ENCODE results near the gene LARGE1.

LARGE1 gene

DNA sequence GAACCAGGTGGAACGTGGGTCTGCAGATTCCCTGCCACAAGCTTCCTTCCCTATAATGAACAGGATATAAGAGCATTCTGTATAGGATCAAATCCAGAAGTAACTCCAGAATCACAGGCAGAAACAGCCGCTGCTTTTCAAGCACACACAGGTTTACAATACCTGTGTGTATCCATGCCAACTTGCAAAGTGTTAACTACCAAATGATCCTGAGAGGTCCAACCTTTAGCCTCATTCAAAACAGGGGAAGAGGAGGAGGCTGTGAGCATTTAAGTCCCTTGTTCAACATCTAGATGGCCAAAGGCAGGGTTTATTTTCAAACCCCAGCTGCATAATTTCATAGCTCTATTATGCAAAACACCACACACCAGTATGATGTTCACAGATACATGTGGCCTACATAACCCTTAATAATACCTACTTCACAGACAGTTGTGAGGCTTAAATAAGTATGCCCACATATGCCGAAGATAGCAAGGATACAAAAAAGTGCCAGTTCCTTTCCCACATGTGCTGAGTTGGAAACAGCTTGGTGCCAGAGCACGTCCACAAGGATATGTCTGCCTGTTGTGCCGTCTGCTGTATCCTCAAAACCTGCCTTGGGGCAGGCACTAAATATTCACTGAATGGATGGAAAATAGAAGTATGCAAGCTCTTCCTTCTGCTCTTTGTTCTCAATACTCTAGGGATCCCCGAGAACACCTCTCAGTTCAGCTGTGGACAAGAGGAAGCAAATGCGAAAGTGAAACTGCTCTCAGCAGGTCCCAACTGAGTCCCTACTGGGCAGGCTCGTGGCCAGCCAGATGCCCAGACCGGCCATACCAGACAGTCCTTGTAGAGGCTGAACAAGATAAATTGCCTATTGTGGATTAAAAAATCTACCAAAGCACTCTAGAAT, 66.8 kb downstream of the LARGE1 start:
- DNase-seq (ENCODE audit: low spot score), result no peak

DNA sequence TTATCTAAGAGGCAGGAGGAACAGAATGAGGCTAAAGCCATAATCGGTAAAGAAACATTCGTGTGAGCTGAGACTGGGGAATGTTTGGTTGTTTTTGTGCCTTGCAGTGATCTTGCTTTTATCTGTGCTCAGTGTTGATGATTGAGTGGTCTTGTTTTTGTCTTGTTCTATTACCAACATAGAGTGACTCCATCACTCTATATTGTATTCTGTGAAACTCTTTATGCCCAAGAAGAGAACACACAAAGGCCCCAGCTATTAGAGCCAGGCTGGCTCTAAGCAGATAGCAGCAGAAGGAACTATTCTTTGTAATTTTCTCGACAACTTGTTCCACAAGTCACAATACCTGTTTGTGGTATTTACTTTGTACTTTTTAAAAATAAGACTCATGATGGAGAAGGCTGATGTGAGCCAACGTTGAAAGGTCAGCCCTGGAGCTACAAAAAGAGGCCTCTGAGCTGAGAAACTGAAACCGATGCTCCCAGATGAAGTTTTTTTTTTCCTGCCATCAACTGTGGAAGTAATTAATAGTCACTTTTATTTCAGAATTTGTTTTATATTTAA, 68.4 kb downstream of the LARGE1 start:
- no peak for DNase-seq (ENCODE audit: low spot score)

DNA sequence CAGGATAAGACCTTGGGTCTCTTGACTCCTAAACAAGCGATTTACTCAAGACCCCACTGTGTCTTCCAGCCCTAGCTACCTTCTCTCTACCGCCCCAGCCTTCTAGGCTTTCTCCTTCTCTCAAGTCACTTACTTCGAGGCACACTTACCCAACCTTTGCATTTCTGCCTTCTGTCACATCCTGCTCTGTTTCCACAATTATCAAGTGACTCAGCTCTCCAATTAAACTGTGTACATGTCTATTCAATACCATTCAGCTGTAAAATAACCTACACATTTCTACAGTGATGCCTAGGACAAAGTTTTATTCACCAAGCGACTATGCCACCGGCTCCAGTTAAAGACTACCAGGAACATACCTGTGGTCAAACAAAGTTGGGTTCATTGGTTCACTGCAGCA, 69.0 kb downstream of the LARGE1 start:
- DNase-seq (ENCODE audit: low spot score), result no peak

DNA sequence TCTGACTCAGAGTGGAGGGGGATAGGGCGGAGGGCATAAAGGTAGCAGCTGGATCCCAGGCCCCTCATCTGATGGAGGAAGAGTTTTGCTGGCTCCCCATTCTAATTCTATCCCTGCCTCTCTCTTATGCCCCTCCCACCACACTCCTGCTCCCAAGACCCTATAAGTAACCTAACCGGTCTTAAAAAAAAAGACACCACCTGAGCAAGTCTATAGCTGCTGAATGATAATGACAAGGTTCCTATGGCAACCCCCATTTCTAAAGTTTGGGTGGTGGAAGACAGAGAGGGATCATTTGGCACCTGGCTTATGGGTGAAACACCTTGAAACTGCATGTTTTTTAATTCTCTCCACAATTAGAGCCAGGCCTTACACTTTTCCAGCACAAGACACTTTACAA, 69.6 kb downstream of the LARGE1 start:
- DNase-seq (ENCODE audit: low spot score), result no peak

DNA sequence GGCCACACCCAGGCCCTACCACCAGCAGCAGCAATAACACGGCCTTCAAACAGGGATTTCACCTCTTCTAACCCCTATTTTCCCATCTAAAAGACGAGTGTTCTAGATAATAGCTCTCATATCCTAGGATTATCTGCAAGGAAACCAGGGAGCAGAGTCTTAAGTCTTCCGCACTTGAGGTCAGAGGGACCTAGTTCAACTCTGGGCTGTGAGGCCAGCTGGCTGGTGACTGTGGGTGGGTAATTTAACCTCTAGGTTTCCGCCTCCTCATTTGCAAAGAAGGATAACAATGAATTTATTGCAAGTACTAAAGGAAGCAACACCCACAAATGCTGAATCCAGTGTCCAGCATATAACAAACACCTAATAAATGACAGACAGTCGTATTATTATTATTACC, 70.1 kb downstream of the LARGE1 start:
- DNase-seq (ENCODE audit: low spot score), result no peak

DNA sequence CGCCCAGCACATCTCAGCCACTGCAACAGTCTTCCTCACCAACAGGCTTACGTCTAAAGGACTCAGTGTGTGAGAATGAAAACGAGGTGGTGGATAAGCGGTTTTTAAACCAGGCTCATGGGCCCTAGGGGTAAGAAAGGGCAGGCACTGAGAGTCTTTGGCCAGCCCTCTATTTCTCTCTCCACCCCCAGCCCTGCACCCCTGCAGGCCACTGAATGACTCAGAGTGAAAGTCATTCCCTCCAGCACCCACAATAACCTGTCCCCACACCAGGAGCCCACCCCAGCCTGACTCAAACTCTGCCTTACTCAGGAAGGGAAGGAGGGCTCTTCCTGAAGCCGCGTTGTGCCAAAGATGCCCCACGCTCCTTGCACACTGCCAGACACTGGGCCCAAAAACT, 72.0 kb downstream of the LARGE1 start:
- DNase-seq (ENCODE audit: low spot score), result no peak

DNA sequence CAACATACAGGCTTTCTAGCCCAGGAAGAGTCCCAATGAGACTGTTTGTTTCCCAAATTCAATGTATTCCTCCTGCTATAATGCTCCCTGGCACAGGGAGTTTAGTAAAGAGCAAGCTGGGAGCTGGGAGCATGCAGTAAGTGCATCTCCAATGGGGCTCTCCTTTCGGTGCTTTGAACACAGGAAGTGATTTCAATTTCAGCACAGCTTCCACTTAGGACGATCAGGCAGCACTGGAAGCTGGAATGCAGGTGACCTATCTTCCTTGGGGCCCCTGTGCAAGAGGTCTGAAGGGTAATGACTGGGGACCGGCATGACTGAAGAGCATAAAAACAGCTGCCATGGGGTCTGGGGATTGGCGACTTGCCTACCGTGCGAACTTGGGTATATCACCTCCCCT, 76.0 kb downstream of the LARGE1 start:
- DNase-seq (ENCODE audit: low spot score), result no peak

DNA sequence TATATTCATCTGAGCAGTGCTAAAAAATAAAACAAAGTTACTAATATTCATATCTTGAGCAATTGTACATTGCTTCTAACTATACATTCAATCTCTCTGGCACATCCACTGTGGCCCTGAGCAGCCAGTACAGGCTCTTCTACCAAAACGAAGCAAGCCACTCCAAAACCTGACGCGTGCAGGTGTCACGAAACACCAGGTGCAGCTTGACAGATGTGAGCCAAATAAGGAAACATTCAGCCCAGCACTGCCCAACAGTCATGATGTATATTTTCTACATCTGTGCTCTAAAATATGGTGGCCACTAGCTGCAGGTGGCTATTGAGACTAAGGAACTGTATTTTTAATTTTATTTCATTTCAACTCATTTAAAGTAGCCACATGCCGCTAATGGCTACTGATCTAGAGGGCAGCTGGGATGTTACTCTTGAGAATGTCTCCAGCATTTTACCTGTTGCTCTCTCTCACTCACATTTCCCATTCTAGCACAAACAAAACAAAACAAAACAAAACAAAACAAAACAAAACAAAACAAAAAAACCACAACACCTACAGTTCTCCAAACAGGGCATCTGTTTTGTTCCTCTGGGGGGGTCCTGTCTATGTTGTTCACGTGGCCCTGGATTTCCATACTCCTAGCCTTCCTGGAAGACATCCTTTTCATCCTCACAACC, 77.7 kb downstream of the LARGE1 start:
- DNase-seq (ENCODE audit: low spot score), result no peak

DNA sequence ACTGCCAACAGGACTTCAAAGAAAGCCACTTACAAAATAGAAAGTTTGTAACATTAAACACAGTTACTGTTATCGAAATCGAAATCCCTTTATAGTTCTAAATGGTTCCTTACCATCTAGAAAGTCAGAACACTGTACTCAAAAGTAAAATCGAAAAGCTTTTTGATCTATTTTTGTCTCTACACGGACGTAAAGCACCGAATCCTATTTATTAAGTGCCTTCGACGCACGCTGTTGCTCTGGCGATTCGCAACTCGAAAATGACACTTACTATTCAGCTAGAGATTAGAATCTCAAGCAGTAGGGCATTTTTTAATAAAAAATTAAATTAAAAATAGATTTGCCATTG, 78.3 kb downstream of the LARGE1 start:
- no peak for DNase-seq (ENCODE audit: low spot score)

DNA sequence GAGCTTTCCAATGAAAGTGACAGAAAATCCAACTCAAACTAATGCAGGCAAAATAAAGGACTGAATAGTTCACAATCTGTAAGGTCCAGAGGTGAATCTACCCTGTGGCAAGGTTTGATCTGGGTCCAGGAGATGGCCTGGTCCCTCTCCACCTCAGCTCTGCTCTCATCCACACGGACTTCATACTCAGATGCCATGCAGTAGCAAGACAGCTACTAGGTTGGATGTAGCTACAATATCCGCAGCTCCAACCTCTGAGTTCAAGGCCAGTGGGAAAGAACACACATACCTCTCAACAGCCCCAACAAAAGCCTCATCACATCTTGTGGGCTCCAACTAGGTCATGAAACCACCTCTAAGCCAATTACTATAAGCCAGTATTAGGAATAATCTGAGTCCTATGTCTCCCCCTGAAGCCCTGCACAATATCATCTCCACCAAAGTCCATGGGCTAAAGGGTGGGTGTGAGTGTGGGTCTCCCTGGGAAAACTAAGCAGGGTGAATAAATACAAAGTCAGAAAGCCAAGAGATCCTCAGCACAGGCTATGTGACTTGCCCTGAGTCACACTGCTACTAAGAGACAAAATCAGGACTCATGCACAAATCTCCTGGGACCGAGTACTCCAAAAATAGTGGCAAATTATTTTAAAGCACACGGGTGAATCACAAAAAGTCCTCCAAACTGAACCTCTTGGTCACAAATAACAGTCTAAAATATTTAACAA, 78.8 kb downstream of the LARGE1 start:
- DNase-seq (ENCODE audit: low spot score), result no peak

DNA sequence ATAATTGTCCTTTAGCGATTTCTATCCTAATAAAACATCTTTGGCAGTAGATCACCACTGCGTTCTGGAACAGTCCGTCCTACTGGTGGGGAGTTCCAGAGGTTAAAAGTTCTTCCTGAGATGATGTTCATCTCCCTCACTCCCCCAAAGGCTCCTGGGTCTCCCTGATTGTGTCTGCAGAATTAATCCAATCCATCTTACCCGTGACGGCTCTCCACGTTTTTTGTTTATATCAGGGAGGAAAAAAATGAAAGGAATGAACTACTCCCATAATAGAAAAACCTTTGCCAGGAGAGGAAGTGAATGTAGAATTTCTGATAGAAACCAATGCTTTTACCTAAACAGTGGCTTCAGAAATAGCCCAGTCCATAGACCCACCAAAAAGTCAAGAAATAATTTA, 81.6 kb downstream of the LARGE1 start:
- DNase-seq (ENCODE audit: low spot score), result no peak

DNA sequence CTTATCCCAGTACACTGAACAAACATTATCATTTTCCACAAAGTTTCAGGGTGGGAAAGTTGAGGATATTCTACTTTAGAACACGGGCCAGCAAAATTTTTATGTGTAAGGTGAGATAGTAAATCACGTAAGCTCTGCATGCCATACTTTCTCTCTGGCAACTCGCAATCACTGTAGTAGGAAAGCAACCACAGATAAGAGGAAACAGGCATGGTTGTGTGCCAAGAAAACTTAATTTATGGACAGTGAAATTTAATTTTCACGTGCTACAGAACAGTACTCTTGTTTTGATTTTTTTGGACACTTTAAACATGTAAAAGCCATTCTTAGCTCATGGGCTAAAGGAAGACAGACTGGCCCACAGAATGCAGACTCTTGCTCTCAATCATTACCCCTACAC, 82.5 kb downstream of the LARGE1 start:
- no peak for DNase-seq (ENCODE audit: low spot score)

DNA sequence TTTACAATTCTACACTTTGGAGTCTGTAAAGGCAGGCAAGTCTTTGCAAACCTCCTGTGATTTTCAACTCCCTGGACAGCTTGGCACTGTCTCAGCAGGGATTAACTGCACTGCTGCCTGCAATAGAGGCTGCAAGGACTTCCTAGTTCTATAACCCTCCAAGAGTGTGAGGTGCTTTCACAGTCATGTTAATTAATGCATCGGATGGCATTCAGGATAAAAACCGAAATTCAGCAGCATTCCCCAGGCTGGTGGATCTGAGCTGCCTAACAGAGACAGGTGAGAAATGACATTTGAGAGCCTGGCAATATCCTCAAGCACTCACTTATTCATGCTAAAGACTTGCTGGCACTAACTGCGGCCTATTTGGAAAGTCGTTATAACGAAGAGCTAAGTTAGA, 85.0 kb downstream of the LARGE1 start:
- DNase-seq (ENCODE audit: low spot score), result no peak

DNA sequence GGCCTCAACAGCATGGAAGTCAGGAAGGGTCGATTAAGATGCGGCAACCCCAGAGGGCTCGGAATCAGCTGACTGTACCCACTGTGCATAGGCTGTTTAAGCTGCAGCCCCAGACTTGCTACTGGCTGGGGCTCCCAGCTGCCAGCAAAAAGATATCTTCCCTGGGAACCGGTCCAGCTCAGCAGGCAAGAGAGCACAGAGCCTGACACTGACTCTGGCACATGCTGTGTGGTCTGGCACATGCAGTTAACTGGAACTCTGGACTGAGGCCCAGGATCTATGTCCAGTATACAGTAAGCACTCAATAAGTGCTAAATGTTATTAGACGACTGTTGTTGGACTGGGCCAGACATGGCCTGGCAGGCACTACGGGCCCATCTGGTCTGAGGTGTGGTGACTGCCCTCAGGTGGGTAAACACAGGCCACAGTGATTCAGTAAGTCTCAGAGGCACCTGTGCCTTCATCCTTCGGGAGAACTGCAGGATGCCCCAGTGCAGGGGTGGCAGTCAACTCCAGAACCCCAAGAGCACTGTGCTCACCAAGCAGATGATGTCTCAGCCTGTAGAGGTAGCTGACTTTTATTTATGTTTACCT, 87.6 kb downstream of the LARGE1 start:
- DNase-seq (ENCODE audit: low spot score), result no peak

DNA sequence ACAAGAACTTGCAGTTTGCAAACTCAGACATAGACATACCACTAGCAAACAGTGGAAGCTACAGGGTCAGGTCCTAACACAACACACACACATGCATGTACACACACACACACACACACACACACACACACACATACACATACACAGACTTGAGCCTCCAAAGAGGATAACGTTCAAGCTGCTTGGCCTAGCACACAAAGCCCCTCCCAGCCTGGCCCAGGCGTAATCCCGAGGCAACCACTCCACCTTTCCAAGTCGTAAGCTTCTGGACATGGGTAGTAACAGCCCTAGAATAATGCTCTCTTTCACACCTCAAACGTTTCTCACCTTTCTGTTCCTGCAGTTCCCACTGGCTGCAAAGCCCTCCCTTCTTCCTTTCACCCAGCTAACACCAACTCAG, 88.6 kb downstream of the LARGE1 start:
- DNase-seq (ENCODE audit: low spot score), result no peak

DNA sequence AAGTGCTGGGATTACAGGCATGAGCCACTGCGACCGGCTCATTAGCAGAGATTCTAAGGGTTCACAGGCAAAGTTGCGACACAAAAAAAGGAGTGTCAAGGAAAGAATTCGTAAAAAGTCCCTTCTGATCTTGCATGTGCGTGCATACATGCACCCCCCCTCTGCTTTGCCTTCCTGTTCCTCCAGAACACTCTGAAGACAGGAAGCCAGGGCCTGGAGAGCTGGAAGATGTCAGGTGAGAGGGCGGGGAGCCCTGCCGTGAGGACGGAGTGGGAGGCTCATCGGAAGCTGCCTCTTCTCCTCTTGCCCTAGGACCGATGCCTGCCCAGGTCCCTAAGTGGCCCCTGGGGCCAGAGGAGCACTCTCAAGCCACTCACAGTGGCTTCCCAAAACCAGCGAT, 89.1 kb downstream of the LARGE1 start:
- no peak for DNase-seq (ENCODE audit: low spot score)

DNA sequence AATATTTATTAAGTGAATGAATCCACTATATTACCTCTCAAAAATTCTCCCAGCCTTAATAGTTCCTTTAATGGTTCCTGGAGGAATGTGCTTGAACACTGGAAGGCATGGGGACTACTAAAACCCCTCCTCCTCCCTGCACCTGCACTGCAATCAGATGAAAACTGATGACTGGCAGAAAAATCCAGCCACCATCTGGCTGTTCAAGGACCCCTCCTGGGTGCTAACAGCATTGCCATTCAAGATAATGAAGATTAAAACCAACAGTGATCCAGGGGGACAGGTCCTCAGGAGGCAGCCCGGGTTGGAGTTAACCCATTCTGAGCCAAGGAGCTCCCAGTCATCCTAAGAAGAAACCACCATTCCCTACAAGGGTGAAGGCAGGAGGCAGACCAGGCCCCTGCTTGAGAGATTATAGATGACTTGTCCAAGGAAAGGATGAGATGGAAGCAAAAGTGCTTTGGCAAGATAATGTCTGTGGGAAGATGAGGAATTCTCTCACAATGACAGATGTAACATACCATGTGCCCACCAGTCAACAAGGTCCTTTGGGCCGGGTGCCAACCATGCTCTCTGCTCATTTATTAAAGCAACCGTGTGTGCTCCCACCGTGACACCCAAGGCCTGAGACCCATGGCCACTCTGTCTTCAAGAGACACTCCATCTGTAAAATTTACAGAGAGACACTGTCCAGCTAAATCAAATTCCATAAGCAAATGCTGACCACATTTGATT, 90.6 kb downstream of the LARGE1 start:
- DNase-seq (ENCODE audit: low spot score), result no peak

DNA sequence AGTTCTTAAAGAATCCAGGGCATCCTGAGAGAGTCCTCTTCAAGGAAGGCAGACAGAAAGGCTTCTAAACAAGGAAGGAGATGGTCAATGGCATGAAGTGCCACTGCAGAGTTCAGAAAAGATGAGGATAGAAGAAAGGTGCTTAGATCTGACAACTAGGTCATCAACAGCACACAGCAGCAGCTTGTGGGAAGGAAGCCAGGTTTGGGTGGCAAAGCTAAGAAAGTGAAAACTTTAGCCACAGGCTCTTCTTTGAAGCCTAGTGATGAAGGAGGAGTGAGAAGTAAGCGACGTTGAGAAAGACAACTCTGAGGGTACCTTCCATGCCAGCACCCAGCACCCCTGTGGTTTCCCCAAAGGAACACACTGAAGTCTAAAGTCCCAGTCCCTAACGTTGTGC, 92.0 kb downstream of the LARGE1 start:
- no peak for DNase-seq (ENCODE audit: low spot score)

DNA sequence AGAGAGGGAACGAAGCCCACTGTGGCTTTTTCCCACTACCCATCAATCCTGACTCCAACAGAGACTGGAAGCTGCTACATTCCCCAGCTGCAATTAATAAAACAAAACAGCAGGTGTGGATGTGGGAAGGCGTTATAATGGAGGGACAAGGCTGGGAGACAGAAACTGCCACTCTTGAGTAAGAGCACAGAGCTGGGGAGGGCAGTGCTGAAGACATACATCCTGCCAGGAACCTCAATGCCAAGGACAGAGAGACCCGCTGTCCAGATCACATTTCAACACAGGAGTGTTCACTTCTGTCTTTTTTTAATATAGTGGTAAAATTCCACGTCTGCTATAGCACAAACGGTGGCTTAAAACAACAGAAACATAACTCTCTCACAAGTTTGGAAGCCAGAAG, 94.5 kb downstream of the LARGE1 start:
- no peak for DNase-seq (ENCODE audit: low spot score)

DNA sequence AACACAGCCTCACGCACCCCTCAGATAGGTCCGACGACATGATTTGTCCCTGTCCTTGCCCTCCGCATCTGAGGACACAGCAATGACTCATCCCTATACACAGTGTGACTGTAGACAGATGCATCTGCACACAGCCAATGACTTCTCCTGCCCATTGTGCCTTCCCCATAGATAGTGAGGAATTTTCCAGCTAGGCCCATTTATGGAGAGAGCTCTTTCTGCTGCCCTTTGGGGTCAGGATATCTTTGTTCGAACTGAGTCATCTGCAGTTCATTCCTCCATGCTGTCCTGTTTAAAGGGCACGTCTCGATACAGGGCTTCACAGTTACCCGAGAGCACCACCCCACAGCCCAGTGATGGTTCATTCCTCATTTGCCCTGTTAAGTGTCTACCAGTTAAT, 96.7 kb downstream of the LARGE1 start:
- DNase-seq (ENCODE audit: low spot score), result no peak

DNA sequence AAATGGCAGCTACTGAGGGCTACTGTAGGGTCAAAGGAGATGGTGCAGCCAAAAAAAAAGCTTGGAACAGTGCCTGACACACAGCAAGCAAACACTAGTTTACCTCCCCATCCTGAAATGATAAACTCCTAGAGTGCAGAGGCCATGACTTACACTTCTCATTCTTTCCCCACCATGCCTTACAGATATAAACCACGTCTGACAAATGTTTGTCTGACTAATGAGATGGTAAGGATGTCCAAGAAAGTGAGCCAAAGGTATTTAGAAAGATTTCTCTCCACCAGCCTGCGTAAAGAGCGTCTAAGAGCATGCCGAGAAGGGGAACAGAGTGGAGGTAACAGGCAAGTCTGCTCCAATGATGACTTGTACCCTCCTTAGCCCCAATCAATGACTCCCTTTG, 99.0 kb downstream of the LARGE1 start:
- no peak for DNase-seq (ENCODE audit: low spot score)

DNA sequence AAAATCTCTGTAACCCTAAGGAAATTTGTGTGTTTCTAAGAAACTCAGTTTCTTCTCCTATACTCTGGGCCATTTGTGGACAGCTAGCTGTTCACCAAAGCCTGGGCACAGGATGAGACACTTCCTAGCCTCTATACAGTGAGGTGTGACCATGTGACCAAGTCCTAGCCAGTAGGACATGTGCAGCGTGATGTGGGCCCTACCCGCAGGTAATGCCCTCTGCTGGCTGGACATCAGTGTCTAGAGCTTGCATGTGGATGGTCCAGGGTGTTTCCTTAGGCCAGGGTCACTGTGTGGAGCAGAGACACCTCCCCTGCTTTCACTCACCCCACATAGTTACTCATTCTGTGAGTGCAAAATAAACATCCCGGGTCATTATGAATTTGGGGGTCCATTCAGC, 100.5 kb downstream of the LARGE1 start:
- no peak for DNase-seq (ENCODE audit: low spot score)
